B cell (primary cell): ENCODE measurements around the gene SELENOS.

Experiments
- CTCF ChIP-seq: fragments of 200-600 bp; IDR thresholded peaks from one replicate; pipeline ENCODE4 v1.8.0; 2022; ENCODE audit warnings: antibody characterized with exemption, mild to moderate bottlenecking
- EZH2 ChIP-seq: IDR thresholded peaks from 2 replicates; pipeline ENCODE4 v1.6.1; 2012; ENCODE audit warnings: borderline replicate concordance, low read depth, mild to moderate bottlenecking, moderate library complexity, low read length; ENCODE audit not compliant: insufficient read depth, poor library complexity, severe bottlenecking

GRCh38 chr15:101267320-101268104 is 9.8 kb downstream of the SELENOS start:
- TF ChIP-seq CTCF = no peak
- TF ChIP-seq EZH2 = no peak
